ENCODE measurements around the gene SLC11A1.

SLC11A1 gene

DNA sequence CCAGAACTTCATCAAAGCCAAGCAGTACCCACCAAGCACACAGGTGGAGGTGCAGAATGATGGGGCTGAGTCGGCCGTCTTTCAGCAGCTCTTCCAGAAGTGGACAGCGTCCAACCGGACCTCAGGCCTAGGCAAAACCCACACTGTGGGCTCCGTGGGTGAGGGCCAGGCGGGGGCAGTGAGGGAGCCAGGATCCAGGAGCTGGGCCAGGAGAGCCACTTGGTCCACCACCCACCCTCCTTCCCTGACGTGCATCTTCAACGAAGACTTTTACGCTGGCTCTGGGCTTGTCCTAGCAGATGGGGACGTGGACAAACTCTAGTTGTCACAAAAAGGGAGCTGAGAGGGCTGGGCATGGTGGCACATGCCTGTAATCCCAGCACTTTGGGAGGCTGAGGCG lies 48.6 kb downstream of the SLC11A1 start:
- no peak for DNase-seq
- in situ Hi-C loops (cut with HindIII; ENCODE audit: low pct_ligation_motif_present, low sequenced_read_pairs): no loop called here
- Histone ChIP-seq H3K36me3 (replicated peaks) (no peaks in the 10 kb centered on the region), H3K27me3 (replicated peaks) (no peaks in the 10 kb centered on the region), H3K4me3 (ENCODE audit: low read depth, low read length) (no peak overlapping the region), H3K27ac (no peak overlapping the region)
- TF ChIP-seq CTCF (IDR thresholded peaks at IDR 0.05; ENCODE audit: low read depth, low read length, missing control alignments): no peak

DNA sequence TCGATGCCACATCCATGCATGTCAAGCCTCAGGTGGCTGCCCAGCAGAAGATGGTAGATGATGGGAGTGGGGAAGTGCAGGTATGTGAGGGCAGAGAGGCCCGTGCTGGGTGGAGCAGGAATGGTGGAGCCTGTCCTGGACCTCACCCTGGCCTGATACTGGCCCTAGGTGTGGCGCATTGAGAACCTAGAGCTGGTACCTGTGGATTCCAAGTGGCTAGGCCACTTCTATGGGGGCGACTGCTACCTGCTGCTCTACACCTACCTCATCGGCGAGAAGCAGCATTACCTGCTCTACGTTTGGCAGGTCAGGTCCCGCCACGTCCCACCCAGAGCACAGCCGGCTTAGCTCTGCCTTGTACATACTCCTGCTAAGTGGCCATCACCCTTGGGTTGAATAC lies 49.8 kb downstream of the SLC11A1 start:
- in situ Hi-C loops (cut with HindIII; ENCODE audit: low pct_ligation_motif_present, low sequenced_read_pairs): no loop called here
- Histone ChIP-seq H3K36me3 (replicated peaks) (no peaks in the 10 kb centered on the region), H3K27ac (no peak overlapping the region), H3K27me3 (replicated peaks) (no peaks in the 10 kb centered on the region), H3K4me3 (ENCODE audit: low read depth, low read length) (no peak overlapping the region)
- no peak for DNase-seq
- TF ChIP-seq CTCF (IDR thresholded peaks at IDR 0.05; ENCODE audit: low read depth, low read length, missing control alignments): no peak

- Histone ChIP-seq H3K27me3 (replicated peaks) (no peaks in the 10 kb centered on the region), H3K27ac (no peak overlapping the region), H3K36me3 (replicated peaks) (no peaks in the 10 kb centered on the region), H3K4me3 (ENCODE audit: low read depth, low read length) (no peak overlapping the region)
- DNase-seq: no peak
- in situ Hi-C loops (cut with HindIII; ENCODE audit: low pct_ligation_motif_present, low sequenced_read_pairs): no loop called here
- TF ChIP-seq CTCF (IDR thresholded peaks at IDR 0.05; ENCODE audit: low read depth, low read length, missing control alignments): no peak
Measured at GRCh38 chr2:218432676-218433365, 50.7 kb downstream of the SLC11A1 start.

- Histone ChIP-seq H3K4me3 (ENCODE audit: low read depth, low read length) (no peak overlapping the region), H3K27me3 (replicated peaks) (no peaks in the 10 kb centered on the region), H3K36me3 (replicated peaks) (no peaks in the 10 kb centered on the region), H3K27ac (no peak overlapping the region)
- TF ChIP-seq CTCF (IDR thresholded peaks at IDR 0.05; ENCODE audit: low read depth, low read length, missing control alignments): no peak
- in situ Hi-C loops (cut with HindIII; ENCODE audit: low pct_ligation_motif_present, low sequenced_read_pairs): no loop called here
- no peak for DNase-seq
Measured at GRCh38 chr2:218434456-218434855, 52.4 kb downstream of the SLC11A1 start.

GRCh38 chr2:218435003-218435982 lies 53.2 kb downstream of the SLC11A1 start:
- H3K27ac ChIP-seq: no peak overlapping the region

More at GRCh38 chr2:218435003-218435982, 53.2 kb downstream of the SLC11A1 start:
- no peaks in the 10 kb centered on the region for H3K36me3 ChIP-seq (replicated peaks)
- no peak for TF ChIP-seq CTCF (IDR thresholded peaks at IDR 0.05; ENCODE audit: low read depth, low read length, missing control alignments)
- DNase-seq: no peak
- in situ Hi-C loops (cut with HindIII; ENCODE audit: low pct_ligation_motif_present, low sequenced_read_pairs): no loop called here
- no peaks in the 10 kb centered on the region for H3K27me3 ChIP-seq (replicated peaks)
- H3K4me3 ChIP-seq (ENCODE audit: low read depth, low read length): no peak overlapping the region

Data from brain microvascular endothelial cell (primary cell).